Measurements from ENCODE around the gene ANXA2. TPM values are rescaled to one million over a fixed set of nuclear protein-coding genes. Genes with fewer than 3 reads are reported as not detected.

Gene ANXA2
- polyA plus RNA-seq, 1 of the 3 experiments (the other 2 are of a cell fraction), result 4,669 TPM

DNA sequence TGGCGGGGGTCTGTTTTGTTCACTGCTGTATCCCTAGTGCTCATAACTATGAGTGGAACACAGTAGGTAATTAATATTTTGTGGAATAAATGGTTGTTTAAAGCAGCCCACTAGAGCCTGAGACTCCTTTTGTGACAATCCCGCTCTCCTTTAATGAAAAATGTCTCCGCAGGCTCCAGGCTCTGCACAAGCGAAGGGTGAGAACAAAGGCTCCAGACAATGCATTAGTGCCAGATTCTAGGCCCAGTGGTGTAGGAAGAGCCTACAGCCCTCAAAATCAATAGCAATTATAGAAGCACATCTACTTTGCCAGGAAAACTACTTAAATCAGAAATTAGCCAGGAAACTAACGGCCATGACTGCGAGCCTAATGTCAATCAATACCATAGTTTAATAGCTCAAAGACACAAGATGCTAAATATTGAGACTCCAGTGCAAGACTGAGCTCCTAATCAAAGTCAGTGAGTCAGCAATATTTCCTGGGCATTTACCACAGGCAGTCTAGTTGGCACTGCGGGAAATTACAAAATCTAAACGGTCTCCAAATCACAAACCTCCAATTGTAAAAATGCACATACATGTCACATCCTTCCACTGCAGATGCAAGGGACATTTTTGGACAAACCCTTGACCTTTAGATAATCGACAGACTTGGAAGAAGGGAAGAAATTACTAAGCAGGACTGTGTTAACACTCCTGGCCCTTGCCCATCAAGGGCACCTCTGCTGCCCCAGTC lies 2.3 kb downstream of the ANXA2 start (continued):
- TF ChIP-seq, protein P1, sequence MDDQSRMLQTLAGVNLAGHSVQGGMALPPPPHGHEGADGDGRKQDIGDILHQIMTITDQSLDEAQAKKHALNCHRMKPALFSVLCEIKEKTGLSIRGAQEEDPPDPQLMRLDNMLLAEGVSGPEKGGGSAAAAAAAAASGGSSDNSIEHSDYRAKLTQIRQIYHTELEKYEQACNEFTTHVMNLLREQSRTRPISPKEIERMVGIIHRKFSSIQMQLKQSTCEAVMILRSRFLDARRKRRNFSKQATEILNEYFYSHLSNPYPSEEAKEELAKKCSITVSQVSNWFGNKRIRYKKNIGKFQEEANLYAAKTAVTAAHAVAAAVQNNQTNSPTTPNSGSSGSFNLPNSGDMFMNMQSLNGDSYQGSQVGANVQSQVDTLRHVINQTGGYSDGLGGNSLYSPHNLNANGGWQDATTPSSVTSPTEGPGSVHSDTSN (IDR thresholded peaks at IDR 0.05), result no peak
- no peak for TF ChIP-seq EP300 (IDR thresholded peaks at IDR 0.05; ENCODE audit: borderline replicate concordance in 1 of 2, low read depth in 1 of 2, low read length in 1 of 2)
- TF ChIP-seq, protein P2, sequence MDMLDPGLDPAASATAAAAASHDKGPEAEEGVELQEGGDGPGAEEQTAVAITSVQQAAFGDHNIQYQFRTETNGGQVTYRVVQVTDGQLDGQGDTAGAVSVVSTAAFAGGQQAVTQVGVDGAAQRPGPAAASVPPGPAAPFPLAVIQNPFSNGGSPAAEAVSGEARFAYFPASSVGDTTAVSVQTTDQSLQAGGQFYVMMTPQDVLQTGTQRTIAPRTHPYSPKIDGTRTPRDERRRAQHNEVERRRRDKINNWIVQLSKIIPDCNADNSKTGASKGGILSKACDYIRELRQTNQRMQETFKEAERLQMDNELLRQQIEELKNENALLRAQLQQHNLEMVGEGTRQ (IDR thresholded peaks at IDR 0.05; ENCODE audit: borderline replicate concordance, low read depth, low read length), result no peak
- no peak for TF ChIP-seq TCF12 (IDR thresholded peaks at IDR 0.05)
- no peak for TF ChIP-seq TEAD4 (IDR thresholded peaks at IDR 0.05; ENCODE audit: borderline replicate concordance, insufficient read depth)
- no peak for TF ChIP-seq MXI1 (IDR thresholded peaks at IDR 0.05; ENCODE audit: low read depth, low read length)

DNA sequence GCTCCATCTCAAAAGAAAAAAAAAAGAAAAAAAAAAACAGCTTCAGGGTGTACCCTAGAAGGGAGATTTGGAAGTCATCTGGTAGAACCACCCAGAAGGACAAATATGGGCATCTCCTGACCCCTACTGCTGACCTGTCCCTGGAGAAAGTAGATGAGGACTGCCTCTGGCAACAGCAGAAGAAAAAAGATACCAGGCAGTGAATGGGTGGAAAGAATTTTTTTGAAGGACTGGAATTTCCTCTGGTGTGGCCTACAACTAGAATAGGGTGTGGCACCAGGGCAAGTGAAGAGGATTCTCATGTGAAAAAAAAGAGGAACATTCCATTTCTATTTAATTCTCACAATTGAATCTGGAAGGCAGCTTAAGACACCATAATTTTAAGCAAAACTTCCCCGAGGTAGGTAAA lies 3.1 kb downstream of the ANXA2 start:
- H3F3A ChIP-seq (replicated peaks; ENCODE audit: insufficient read depth), result peaks cover 75% of the 10 kb centered on the region
- peak overlapping the region; percentile 62 to 95; a peak in 3 of 4 replicates for H3K4me3 ChIP-seq (ENCODE audit: low read depth in 2 of 2, low read length in 1 of 2)
- H3K27me3 ChIP-seq (ENCODE audit: insufficient read depth), result no peaks in the 10 kb centered on the region
- H2AFZ ChIP-seq (ENCODE audit: low read depth), result no peak overlapping the region
- peak overlapping the region; percentile 99 for H3K9ac ChIP-seq
- H3K9me2 ChIP-seq, result no peaks in the 10 kb centered on the region
- peaks cover 88% of the 10 kb centered on the region for H3K79me2 ChIP-seq (ENCODE audit: insufficient read depth)
- WGBS (ENCODE audit: low lambda C conversion rate), result 28% methylated on average over 1 of the region's 1 CpG
- ChIA-PET CTCF (interaction anchor here (1.1 kb wide), 1 partner anchor 31 kb away, joined by 3 read pairs; no protein-coding TSS in a partner anchor), POLR2A (no interaction called here)
- peaks cover 73% of the 10 kb centered on the region for H4K20me1 ChIP-seq (ENCODE audit: insufficient read depth)
- H3K27ac ChIP-seq (ENCODE audit: low read depth in 2 of 2, low read length in 1 of 2), result peak overlapping the region; percentile 76 to 99; a peak in 3 of 4 replicates
- TF ChIP-seq, protein P3, sequence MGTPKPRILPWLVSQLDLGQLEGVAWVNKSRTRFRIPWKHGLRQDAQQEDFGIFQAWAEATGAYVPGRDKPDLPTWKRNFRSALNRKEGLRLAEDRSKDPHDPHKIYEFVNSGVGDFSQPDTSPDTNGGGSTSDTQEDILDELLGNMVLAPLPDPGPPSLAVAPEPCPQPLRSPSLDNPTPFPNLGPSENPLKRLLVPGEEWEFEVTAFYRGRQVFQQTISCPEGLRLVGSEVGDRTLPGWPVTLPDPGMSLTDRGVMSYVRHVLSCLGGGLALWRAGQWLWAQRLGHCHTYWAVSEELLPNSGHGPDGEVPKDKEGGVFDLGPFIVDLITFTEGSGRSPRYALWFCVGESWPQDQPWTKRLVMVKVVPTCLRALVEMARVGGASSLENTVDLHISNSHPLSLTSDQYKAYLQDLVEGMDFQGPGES (IDR thresholded peaks at IDR 0.05; ENCODE audit: low read depth, low read length), result no peak
- TF ChIP-seq, protein P4, sequence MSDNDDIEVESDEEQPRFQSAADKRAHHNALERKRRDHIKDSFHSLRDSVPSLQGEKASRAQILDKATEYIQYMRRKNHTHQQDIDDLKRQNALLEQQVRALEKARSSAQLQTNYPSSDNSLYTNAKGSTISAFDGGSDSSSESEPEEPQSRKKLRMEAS (IDR thresholded peaks at IDR 0.05; ENCODE audit: low read depth), result 0 out of 2 replicates have a peak, but pooled peaks have one; percentile 16
- H3K9me3 ChIP-seq, result no peaks in the 10 kb centered on the region
- DNase-seq, result no peak
- H3K36me3 ChIP-seq (replicated peaks in 1 of 2; ENCODE audit: control insufficient read depth in 1 of 2, insufficient read depth in 2 of 2, low read length in 1 of 2), result peaks cover 22 to 62% of the 10 kb centered on the region in 2 experiments
- H3K4me2 ChIP-seq, result peak overlapping the region; percentile 95
- H3K4me1 ChIP-seq (ENCODE audit: control insufficient read depth in 1 of 2, insufficient read depth in 2 of 2, low read depth in 1 of 2, low read length in 1 of 2), result peaks cover 12 to 59% of the 10 kb centered on the region in 2 experiments
